Brain microvascular endothelial cell (primary cell): Measurements from ENCODE around the gene DMWD.

Experiments
- DNase-seq: peaks from one replicate; pipeline ENCODE4 v3.0.0-alpha.2; 2020
- H3K27ac ChIP-seq: fragments of 250-450 bp; sonication (Bioruptor Pico); 2 replicates; pipeline ENCODE4 v1.5.1; 2020; ENCODE audit warnings: mild to moderate bottlenecking, moderate library complexity
- H3K27me3 ChIP-seq: fragments of 250-450 bp; sonication (Bioruptor Pico); replicated peaks from 2 replicates; pipeline ENCODE4 v1.5.1; 2020; ENCODE audit warnings: mild to moderate bottlenecking
- H3K36me3 ChIP-seq: fragments of 250-450 bp; sonication (Bioruptor Pico); replicated peaks from 2 replicates; pipeline ENCODE4 v1.5.1; 2020; ENCODE audit warnings: mild to moderate bottlenecking
- H3K4me3 ChIP-seq: 2 replicates; pipeline ENCODE4 v1.5.1; 2011; ENCODE audit warnings: low read depth, mild to moderate bottlenecking, control low read depth, low read length, moderate library complexity
- in situ Hi-C: cut with HindIII; loops from 2 replicates; pipeline ENCODE4 v1.10.0; 2017; ENCODE audit warnings: low sequenced_read_pairs, low pct_ligation_motif_present
- TF ChIP-seq, protein P1 (sequence below): IDR thresholded peaks from 2 replicates; pipeline ENCODE4 v1.5.1; 2011; ENCODE audit warnings: low read depth, mild to moderate bottlenecking, moderate library complexity, low read length, control low read depth, inconsistent platforms; ENCODE audit errors: missing control alignments

Gene DMWD

DNA sequence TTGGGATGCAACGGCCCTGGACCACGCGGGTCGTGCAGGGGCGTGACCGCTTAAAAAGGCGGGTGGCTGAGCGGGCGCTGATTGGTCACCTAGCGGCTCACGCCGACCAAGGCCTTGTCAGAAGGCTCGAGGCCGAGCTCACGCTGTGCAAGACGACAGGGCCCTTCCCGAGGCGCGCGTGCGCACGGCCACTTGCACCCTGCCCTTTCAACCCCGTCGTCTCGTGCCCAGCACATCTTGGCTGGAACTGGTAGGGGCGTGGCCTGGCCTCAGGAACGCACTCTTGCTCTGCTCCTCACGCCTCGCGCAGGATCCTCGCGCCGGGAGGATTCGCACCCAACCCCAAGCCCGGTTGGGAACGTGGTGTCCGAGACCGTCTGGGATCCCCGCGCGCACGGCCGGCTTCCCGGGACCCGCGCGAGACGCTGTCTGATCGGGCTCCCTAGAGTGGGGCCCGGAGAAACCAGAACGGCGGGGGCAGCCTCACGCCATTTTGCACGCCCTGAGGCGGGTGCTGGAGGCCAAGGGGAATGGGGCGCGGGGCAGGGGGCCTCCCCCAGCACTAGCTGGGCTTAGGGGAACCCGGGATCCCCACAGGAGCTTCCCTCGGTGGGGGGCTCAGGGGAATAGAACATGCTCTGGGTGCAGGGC, 59.4 kb downstream of the DMWD start, which contains the start of gene MEIOSIN:
TSS of gene MEIOSIN (plus strand) at position 280 of the 651 bp plus-strand sequence. CDS start 1,938 bp downstream, outside the sequence.
- Histone ChIP-seq H3K27me3 (no peaks in the 10 kb centered on the region), H3K27ac (no peak within 1 kb of the TSS), H3K36me3 (no peaks in the 10 kb centered on the region), H3K4me3 (no peak within 1 kb of the TSS)
- no peak for DNase-seq
- TF ChIP-seq, protein P1, sequence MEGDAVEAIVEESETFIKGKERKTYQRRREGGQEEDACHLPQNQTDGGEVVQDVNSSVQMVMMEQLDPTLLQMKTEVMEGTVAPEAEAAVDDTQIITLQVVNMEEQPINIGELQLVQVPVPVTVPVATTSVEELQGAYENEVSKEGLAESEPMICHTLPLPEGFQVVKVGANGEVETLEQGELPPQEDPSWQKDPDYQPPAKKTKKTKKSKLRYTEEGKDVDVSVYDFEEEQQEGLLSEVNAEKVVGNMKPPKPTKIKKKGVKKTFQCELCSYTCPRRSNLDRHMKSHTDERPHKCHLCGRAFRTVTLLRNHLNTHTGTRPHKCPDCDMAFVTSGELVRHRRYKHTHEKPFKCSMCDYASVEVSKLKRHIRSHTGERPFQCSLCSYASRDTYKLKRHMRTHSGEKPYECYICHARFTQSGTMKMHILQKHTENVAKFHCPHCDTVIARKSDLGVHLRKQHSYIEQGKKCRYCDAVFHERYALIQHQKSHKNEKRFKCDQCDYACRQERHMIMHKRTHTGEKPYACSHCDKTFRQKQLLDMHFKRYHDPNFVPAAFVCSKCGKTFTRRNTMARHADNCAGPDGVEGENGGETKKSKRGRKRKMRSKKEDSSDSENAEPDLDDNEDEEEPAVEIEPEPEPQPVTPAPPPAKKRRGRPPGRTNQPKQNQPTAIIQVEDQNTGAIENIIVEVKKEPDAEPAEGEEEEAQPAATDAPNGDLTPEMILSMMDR = no peak
- in situ Hi-C loops = no loop called here
